GM12801 (cell line): ENCODE results near the gene ZNF446.

Source experiments
- TF ChIP-seq, protein P1 (sequence below): IDR thresholded peaks from one replicate; pipeline ENCODE4 v1.5.1; 2011; ENCODE audit warnings: control low read depth; ENCODE audit not compliant: insufficient read length; ENCODE audit errors: extremely low read depth

Gene ZNF446

DNA sequence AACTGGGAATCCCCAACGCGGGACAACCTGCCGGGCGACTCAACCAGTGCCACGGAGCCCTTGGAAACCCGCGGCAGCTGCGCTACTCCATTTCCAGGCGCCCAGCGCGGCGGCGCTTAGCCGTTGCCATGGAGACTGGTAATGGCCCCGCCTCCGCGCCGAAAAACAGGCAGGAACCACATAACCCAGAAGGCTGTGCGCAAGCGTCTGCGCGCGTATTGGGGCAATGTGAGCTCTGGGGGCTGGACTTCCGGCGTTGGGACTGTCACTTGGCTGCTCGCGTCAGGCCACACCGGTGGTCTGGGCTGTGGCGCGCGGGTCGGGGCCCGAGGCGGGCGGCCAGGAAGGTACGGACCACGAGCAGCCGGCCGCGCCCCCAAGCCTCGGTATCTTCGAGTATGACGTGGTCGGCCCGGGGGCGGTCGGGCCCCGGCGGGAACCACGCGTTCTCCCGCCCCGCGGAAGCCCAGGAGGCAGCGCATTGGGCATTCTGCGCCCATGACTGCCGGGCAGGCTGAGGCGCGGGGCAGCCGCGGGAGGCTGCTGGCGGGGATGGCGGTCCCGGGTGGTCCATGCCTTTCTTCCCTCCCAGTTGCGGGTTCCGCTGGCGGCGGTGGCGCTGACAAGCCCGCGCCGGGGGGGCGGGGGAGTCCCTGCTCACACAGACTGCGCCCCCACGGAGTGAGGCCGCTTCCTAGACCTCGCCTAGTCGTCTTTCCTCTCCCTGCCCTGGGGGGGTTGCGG lies 24.6 kb upstream of the ZNF446 start, which contains the start of gene ZNF324B:
Gene ZNF324B (plus strand): TSS at position 265 of the 744 bp plus-strand sequence. CDS start 2,080 bp downstream, outside the sequence.
- TF ChIP-seq, protein P1, sequence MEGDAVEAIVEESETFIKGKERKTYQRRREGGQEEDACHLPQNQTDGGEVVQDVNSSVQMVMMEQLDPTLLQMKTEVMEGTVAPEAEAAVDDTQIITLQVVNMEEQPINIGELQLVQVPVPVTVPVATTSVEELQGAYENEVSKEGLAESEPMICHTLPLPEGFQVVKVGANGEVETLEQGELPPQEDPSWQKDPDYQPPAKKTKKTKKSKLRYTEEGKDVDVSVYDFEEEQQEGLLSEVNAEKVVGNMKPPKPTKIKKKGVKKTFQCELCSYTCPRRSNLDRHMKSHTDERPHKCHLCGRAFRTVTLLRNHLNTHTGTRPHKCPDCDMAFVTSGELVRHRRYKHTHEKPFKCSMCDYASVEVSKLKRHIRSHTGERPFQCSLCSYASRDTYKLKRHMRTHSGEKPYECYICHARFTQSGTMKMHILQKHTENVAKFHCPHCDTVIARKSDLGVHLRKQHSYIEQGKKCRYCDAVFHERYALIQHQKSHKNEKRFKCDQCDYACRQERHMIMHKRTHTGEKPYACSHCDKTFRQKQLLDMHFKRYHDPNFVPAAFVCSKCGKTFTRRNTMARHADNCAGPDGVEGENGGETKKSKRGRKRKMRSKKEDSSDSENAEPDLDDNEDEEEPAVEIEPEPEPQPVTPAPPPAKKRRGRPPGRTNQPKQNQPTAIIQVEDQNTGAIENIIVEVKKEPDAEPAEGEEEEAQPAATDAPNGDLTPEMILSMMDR, result no peak

- TF ChIP-seq, protein P1, result no peak
Observed at GRCh38 chr19:58453743-58454142, 22.4 kb upstream of the ZNF446 start.

- TF ChIP-seq, protein P1, result no peak
Observed at GRCh38 chr19:58455306-58455705, 20.8 kb upstream of the ZNF446 start.

GRCh38 chr19:58456111-58456510 lies 20.0 kb upstream of the ZNF446 start:
- TF ChIP-seq, protein P1, result no peak

GRCh38 chr19:58460039-58460438 lies 16.1 kb upstream of the ZNF446 start:
- TF ChIP-seq, protein P1, result no peak

- TF ChIP-seq, protein P1, result no peak
Observed at GRCh38 chr19:58466089-58466759, 9.9 kb upstream of the ZNF446 start.

DNA sequence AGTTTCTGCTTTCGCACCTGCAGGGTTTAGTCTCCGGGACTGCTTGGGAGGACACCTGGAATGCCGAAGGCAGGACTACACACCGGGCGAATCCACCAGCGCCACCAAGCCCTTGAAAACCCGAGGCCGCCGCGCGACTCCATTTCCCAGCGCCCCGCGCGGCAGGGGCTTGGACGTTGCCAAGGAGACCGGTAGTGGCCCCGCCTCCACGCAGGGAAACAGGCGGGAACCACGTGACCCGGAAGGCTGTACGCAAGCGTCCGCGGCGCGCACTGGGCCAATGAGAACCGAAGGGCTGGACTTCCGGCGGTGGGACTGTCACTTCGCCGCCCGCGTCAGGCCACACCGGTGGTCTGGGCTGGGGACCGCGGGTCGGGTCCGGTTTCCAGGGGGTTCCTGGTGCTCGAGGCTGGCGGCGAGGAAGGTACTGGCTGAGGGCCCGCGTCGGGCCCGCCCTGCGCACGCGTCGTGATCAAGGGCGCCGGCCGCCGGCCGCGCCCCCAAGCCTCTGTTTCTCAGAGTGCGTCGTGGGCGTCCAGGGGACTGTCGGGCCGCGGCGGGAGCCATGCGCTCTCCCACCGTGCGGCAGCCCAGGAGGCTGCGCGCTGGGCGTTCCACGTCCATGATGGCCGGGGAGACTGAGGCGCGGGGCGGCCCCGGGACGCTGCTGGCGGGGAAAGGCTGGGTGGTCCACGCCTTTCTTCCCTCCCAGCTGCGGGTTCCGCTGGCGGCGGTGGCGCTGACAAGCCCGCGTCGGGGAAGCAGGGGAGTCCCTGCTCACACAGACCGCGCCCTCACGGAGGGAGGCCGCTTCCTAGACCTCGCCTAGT lies 9.2 kb upstream of the ZNF446 start, which contains the start of gene ZNF324:
Gene ZNF324 (plus strand): TSS at position 321 of the 830 bp plus-strand sequence. CDS start 2,106 bp downstream, outside the sequence.
- TF ChIP-seq, protein P1, result no peak
